ENCODE data around the gene ITPR2. TPM values are rescaled to one million over a fixed set of nuclear protein-coding genes. Genes with fewer than 3 reads are reported as not detected.

ITPR2 gene
- total RNA-seq, 2 donors from 2014 or later = 14.8 to 74.4 TPM

GRCh38 chr12:26701604-26702215 lies 131.3 kb downstream of the ITPR2 start:
- Mint-ChIP-seq H3K27me3 (ENCODE audit: insufficient read depth) (no peaks in the 10 kb centered on the region), H3K27ac (no peak overlapping the region), H3K36me3 (ENCODE audit: low read depth) (peaks cover 14% of the 10 kb centered on the region), H3K4me1 (peaks cover 6% of the 10 kb centered on the region), H3K9me3 (no peaks in the 10 kb centered on the region), H3K4me3 (no peak overlapping the region)
- no peak for DNase-seq
- no peak overlapping the region for H3K27ac ChIP-seq (ENCODE audit: low read depth, low read length)
- no peaks in the 10 kb centered on the region for H3K27me3 ChIP-seq (ENCODE audit: control insufficient read depth, insufficient read depth, low read length, poor library complexity, severe bottlenecking)
- no peak overlapping the region for H3K9ac ChIP-seq (ENCODE audit: extremely low read depth, low read length, poor library complexity, severe bottlenecking)
- no peaks in the 10 kb centered on the region for H3K36me3 ChIP-seq (ENCODE audit: control insufficient read depth, insufficient read depth, low read length)
- H3K4me1 ChIP-seq (ENCODE audit: control insufficient read depth, insufficient read depth, low read length) = no peaks in the 10 kb centered on the region
- no peaks in the 10 kb centered on the region for H3K9me3 ChIP-seq (ENCODE audit: control insufficient read depth, low read length)
- WGBS, 2 experiments (ENCODE audit: insufficient coverage in 1 of 2, insufficient read length in 1 of 2) = no CpG with 5 or more reads among the region's 1 CpG
- peak; percentile 97 for TF ChIP-seq CTCF (conservative IDR thresholded peaks at IDR 0.05)
- no peak overlapping the region for H3K4me3 ChIP-seq (ENCODE audit: low read length)

DNA sequence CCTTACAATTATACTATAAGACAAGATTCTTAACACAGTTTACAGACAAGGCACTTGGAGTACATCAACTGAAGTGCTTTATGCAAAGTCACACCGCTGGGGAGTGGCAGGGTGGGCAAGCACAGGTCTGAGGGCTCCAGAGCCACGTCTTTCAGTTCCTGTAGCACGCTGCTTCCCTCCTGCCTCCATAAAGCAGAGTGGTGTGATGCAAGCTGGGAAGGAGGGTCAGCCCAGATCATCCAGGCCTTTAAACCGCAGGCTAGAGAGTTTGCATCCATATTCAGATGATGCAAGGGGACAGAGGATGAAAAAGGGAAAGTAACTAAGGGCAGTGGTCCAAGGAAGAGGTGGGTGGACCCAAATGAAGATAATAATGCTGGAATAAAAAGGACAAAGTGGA lies 132.6 kb downstream of the ITPR2 start:
- H3K27me3 ChIP-seq (ENCODE audit: control insufficient read depth, insufficient read depth, low read length, poor library complexity, severe bottlenecking) = no peaks in the 10 kb centered on the region
- H3K9me3 ChIP-seq (ENCODE audit: control insufficient read depth, low read length) = no peaks in the 10 kb centered on the region
- H3K4me1 ChIP-seq (ENCODE audit: control insufficient read depth, insufficient read depth, low read length) = peaks cover 5% of the 10 kb centered on the region
- peaks cover 15% of the 10 kb centered on the region for H3K4me1 Mint-ChIP-seq
- no peaks in the 10 kb centered on the region for H3K36me3 ChIP-seq (ENCODE audit: control insufficient read depth, insufficient read depth, low read length)
- H3K27me3 Mint-ChIP-seq (ENCODE audit: insufficient read depth) = no peaks in the 10 kb centered on the region
- peaks cover 18% of the 10 kb centered on the region for H3K36me3 Mint-ChIP-seq (ENCODE audit: low read depth)
- no peak for TF ChIP-seq CTCF (conservative IDR thresholded peaks at IDR 0.05)
- no peak overlapping the region for H3K27ac Mint-ChIP-seq
- H3K27ac ChIP-seq (ENCODE audit: low read depth, low read length) = no peak overlapping the region
- no peak overlapping the region for H3K4me3 Mint-ChIP-seq
- 80 to 84% methylated on average over 4 of the region's 4 CpGs for WGBS, 2 experiments (ENCODE audit: insufficient coverage in 1 of 2, insufficient read length in 1 of 2)
- no peak for DNase-seq
- H3K9me3 Mint-ChIP-seq = no peaks in the 10 kb centered on the region
- H3K9ac ChIP-seq (ENCODE audit: extremely low read depth, low read length, poor library complexity, severe bottlenecking) = no peak overlapping the region
- no peak overlapping the region for H3K4me3 ChIP-seq (ENCODE audit: low read length)

DNA sequence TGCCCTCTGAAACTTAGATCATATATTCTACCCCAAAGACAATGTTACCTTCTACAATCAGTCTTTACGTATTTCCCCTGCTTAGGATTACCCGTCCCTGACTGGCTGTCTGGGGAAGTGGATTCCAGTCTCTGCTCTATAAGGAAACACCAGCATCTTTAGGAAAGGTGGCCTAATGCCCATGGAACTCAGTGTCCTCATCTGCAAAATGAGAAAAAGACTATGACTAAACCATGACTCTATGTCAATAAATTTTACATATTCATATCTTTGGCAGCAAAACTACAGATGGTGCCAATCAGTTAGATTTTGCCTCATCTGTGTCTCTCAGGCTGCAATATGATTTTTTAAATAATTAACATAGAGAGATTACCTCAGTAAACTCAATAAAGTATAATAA lies 133.8 kb downstream of the ITPR2 start:
- H3K36me3 ChIP-seq (ENCODE audit: control insufficient read depth, insufficient read depth, low read length) = no peaks in the 10 kb centered on the region
- Mint-ChIP-seq H3K9me3 (no peaks in the 10 kb centered on the region), H3K27ac (no peak overlapping the region), H3K4me1 (peaks cover 15% of the 10 kb centered on the region), H3K36me3 (ENCODE audit: low read depth) (peaks cover 27% of the 10 kb centered on the region), H3K27me3 (ENCODE audit: insufficient read depth) (no peaks in the 10 kb centered on the region), H3K4me3 (no peak overlapping the region)
- H3K9me3 ChIP-seq (ENCODE audit: control insufficient read depth, low read length) = no peaks in the 10 kb centered on the region
- TF ChIP-seq CTCF (conservative IDR thresholded peaks at IDR 0.05) = no peak
- H3K27me3 ChIP-seq (ENCODE audit: control insufficient read depth, insufficient read depth, low read length, poor library complexity, severe bottlenecking) = no peaks in the 10 kb centered on the region
- peaks cover 5% of the 10 kb centered on the region for H3K4me1 ChIP-seq (ENCODE audit: control insufficient read depth, insufficient read depth, low read length)
- H3K27ac ChIP-seq (ENCODE audit: low read depth, low read length) = no peak overlapping the region
- 90 to 100% methylated on average over 2 of the region's 2 CpGs for WGBS, 2 experiments (ENCODE audit: insufficient coverage in 1 of 2, insufficient read length in 1 of 2)
- no peak overlapping the region for H3K9ac ChIP-seq (ENCODE audit: extremely low read depth, low read length, poor library complexity, severe bottlenecking)
- DNase-seq = no peak
- no peak overlapping the region for H3K4me3 ChIP-seq (ENCODE audit: low read length)

All from endodermal cell (in vitro differentiated cells).